Measurements from ENCODE around the gene CDK5RAP1. TPM values are rescaled to one million over a fixed set of nuclear protein-coding genes. Genes with fewer than 3 reads are reported as not detected.
A peak's percentile ranks its signal among the peaks of the same experiment; 100 is the strongest.

The CDK5RAP1 gene
- total and polyA plus RNA-seq, 3 experiments from 2014 or later = 33.5 to 46.4 (median 41.6) TPM

DNA sequence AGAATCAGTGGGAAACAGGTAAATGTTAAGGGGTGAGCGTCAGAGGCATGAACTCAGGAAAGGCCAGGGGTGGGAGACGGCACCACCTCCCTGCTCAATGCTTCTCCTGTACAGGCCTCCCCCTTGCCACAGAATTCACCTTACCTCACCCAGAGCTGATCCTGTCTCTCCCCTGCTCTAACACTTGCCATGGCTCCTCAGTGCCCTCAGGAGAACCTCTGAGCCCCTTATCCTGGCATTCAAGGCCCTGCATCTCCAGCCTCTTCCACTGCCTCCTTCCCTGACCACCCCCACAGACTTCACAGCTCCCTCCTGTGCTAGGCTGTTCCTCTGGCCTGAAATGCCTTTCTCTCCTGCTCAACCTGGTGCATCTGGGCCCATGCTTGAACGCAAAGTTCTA, 84.4 kb downstream of the CDK5RAP1 start:
- Histone ChIP-seq H3K27ac (ENCODE audit: low read depth, low read length) (no peak overlapping the region), H3K4me1 (ENCODE audit: insufficient read depth, low read length) (no peaks in the 10 kb centered on the region), H3K27me3 (ENCODE audit: insufficient read depth, low read length, poor library complexity, severe bottlenecking) (peaks cover 6% of the 10 kb centered on the region), H3K9me3 (ENCODE audit: low read length) (no peaks in the 10 kb centered on the region), H3K4me3 (ENCODE audit: low read length) (no peak overlapping the region), H3K36me3 (ENCODE audit: insufficient read depth, low read length) (no peaks in the 10 kb centered on the region)
- DNase-seq = no peak
- Mint-ChIP-seq H3K36me3 (no peaks in the 10 kb centered on the region), H3K4me1 (no peaks in the 10 kb centered on the region), H3K4me3 (no peak overlapping the region), H3K27me3 (peaks cover 19 to 43% of the 10 kb centered on the region in 2 donors), H3K27ac (peak overlapping the region in 3 of 8 donors; percentile 17 to 72 (median 31)), H3K9me3 (no peaks in the 10 kb centered on the region)
- ChIA-PET CTCF (no interaction called here), POLR2A (no interaction called here)

DNA sequence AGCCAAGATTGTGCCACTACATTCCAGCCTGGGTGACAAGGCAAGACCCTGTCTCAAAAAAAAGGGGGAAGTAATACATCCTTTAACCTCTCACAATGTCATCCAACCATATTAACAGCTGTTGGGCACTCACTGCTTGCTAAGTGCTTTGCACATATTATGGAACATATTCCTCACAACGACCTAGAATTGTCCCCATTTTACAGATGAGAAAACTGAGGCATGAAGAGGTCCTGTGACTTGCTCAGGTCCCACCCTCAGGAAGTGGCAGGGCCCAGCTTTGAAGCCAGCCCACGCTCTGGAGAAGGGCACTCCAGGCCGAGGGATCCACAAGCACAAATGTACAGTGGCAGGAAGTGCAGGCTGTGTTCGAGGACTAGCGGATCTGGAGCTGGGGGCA, 85.0 kb downstream of the CDK5RAP1 start:
- POLR2A ChIA-PET = no interaction called here
- Mint-ChIP-seq H3K4me1 (no peaks in the 10 kb centered on the region), H3K9me3 (no peaks in the 10 kb centered on the region), H3K4me3 (no peak overlapping the region), H3K36me3 (no peaks in the 10 kb centered on the region), H3K27ac (peak overlapping the region in 1 of 8 donors; percentile 43), H3K27me3 (peaks cover 17 to 41% of the 10 kb centered on the region in 2 donors)
- no peak overlapping the region for H3K27ac ChIP-seq (ENCODE audit: low read depth, low read length)
- DNase-seq = no peak
- peaks cover 6% of the 10 kb centered on the region for H3K27me3 ChIP-seq (ENCODE audit: insufficient read depth, low read length, poor library complexity, severe bottlenecking)
- CTCF ChIA-PET = no interaction called here
- no peak overlapping the region for H3K4me3 ChIP-seq (ENCODE audit: low read length)
- no peaks in the 10 kb centered on the region for H3K36me3 ChIP-seq (ENCODE audit: insufficient read depth, low read length)
- no peaks in the 10 kb centered on the region for H3K9me3 ChIP-seq (ENCODE audit: low read length)
- H3K4me1 ChIP-seq (ENCODE audit: insufficient read depth, low read length) = no peaks in the 10 kb centered on the region

DNA sequence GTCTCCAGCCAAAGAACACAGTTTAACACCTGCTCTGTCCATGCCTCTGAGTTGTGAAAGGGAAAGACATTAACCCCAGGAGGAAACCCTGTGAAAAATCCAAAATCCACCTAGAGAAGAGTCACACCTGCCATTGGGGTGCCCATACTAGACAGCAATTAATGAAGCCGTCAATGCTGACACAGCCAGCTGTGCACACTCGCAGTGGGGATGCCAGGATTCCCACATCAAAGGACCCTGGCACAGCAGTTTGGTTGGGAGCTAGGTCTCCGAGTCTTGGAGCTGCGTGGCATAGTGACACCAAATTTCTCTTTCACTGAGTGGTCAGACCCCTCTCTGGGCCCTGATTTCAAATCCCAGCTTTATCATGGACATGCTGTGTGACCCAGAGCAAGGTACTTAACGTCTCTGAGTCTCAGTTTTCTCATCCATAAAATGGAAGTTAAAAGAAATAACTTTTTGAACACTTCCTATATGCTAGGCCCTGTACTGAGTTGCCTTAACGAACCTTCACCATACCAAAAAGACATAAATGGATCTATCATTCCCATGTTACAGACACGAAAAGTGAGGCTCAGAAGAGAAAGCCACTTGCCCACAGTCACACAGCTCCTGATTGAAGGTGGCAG, 87.5 kb downstream of the CDK5RAP1 start:
- H3K27me3 Mint-ChIP-seq = peaks cover 13 to 26% of the 10 kb centered on the region in 2 donors
- no peaks in the 10 kb centered on the region for H3K9me3 ChIP-seq (ENCODE audit: low read length)
- H3K4me1 ChIP-seq (ENCODE audit: insufficient read depth, low read length) = no peaks in the 10 kb centered on the region
- no peaks in the 10 kb centered on the region for H3K9me3 Mint-ChIP-seq
- H3K27me3 ChIP-seq (ENCODE audit: insufficient read depth, low read length, poor library complexity, severe bottlenecking) = peaks cover 6% of the 10 kb centered on the region
- no peaks in the 10 kb centered on the region for H3K36me3 Mint-ChIP-seq
- H3K4me3 ChIP-seq (ENCODE audit: low read length) = no peak overlapping the region
- ChIA-PET POLR2A (interaction anchor here (0.7 kb wide), 1 partner anchor 27 kb away, joined by 3 read pairs; no protein-coding TSS in a partner anchor), CTCF (interaction anchor here (1.3 kb wide), 1 partner anchor 14 kb away, joined by 5 read pairs; no protein-coding TSS in a partner anchor)
- H3K27ac ChIP-seq (ENCODE audit: low read depth, low read length) = no peak overlapping the region
- no peaks in the 10 kb centered on the region for H3K36me3 ChIP-seq (ENCODE audit: insufficient read depth, low read length)
- DNase-seq = no peak
- H3K4me1 Mint-ChIP-seq = no peaks in the 10 kb centered on the region
- no peak overlapping the region for H3K4me3 Mint-ChIP-seq
- H3K27ac Mint-ChIP-seq = peak overlapping the region in 2 of 8 donors; percentile 38 to 72

DNA sequence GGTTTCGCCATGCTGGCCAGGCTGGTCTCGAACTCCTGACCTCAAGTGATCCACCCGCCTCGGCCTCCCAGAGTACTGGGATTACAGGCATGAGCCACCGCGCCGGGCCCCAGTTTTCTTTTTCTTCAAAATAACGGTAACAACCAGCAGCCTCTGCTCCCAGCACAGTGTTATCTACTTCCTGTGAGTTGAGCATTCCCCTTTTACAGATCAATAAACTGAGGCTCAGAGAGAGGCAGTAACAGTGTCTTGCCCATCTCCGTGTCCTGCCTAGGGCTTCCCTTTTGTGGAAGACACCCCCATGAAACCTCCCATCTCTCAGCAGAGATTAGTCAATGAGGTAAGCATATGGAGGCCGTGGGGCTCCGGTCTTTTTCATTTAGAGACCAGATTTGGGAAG, 88.7 kb downstream of the CDK5RAP1 start:
- Histone ChIP-seq H3K9me3 (ENCODE audit: low read length) (no peaks in the 10 kb centered on the region), H3K27me3 (ENCODE audit: insufficient read depth, low read length, poor library complexity, severe bottlenecking) (peaks cover 2% of the 10 kb centered on the region), H3K4me1 (ENCODE audit: insufficient read depth, low read length) (no peaks in the 10 kb centered on the region), H3K27ac (ENCODE audit: low read depth, low read length) (no peak overlapping the region), H3K36me3 (ENCODE audit: insufficient read depth, low read length) (no peaks in the 10 kb centered on the region), H3K4me3 (ENCODE audit: low read length) (no peak overlapping the region)
- no peak for DNase-seq
- H3K4me1 Mint-ChIP-seq = no peaks in the 10 kb centered on the region
- no peaks in the 10 kb centered on the region for H3K9me3 Mint-ChIP-seq
- peak overlapping the region in 1 of 8 donors; percentile 38 for H3K27ac Mint-ChIP-seq
- H3K27me3 Mint-ChIP-seq = peaks cover 12 to 18% of the 10 kb centered on the region in 2 donors
- H3K4me3 Mint-ChIP-seq = no peak overlapping the region
- POLR2A ChIA-PET = no interaction called here
- no peaks in the 10 kb centered on the region for H3K36me3 Mint-ChIP-seq
- CTCF ChIA-PET = no interaction called here

DNA sequence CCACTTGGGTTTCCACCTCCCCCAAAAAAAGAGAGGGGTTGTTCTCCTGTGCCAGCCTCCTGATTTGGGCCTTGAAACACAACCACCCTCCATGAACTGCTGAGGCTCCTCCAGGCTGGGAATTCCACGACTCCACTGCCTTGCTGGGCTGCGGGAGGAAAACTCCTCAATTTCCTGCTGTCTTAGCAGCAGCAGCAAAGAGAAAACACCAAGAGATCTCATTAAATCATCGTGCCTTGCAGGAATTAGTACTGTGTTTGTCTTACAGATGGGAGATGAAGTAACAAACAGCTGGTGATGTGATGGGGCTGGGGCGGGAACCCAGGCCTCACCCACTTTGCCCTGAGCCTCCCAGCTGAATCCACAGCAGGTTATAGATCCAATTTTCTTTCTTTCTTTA, 89.3 kb downstream of the CDK5RAP1 start:
- H3K4me1 ChIP-seq (ENCODE audit: insufficient read depth, low read length) = no peaks in the 10 kb centered on the region
- H3K36me3 ChIP-seq (ENCODE audit: insufficient read depth, low read length) = no peaks in the 10 kb centered on the region
- Mint-ChIP-seq H3K4me1 (no peaks in the 10 kb centered on the region), H3K36me3 (no peaks in the 10 kb centered on the region), H3K27me3 (peaks cover 6 to 12% of the 10 kb centered on the region in 2 donors), H3K4me3 (no peak overlapping the region), H3K27ac (no peak overlapping the region), H3K9me3 (no peaks in the 10 kb centered on the region)
- CTCF ChIA-PET = no interaction called here
- no peaks in the 10 kb centered on the region for H3K27me3 ChIP-seq (ENCODE audit: insufficient read depth, low read length, poor library complexity, severe bottlenecking)
- H3K4me3 ChIP-seq (ENCODE audit: low read length) = no peak overlapping the region
- no peaks in the 10 kb centered on the region for H3K9me3 ChIP-seq (ENCODE audit: low read length)
- DNase-seq = no peak
- no peak overlapping the region for H3K27ac ChIP-seq (ENCODE audit: low read depth, low read length)
- POLR2A ChIA-PET = no interaction called here

DNA sequence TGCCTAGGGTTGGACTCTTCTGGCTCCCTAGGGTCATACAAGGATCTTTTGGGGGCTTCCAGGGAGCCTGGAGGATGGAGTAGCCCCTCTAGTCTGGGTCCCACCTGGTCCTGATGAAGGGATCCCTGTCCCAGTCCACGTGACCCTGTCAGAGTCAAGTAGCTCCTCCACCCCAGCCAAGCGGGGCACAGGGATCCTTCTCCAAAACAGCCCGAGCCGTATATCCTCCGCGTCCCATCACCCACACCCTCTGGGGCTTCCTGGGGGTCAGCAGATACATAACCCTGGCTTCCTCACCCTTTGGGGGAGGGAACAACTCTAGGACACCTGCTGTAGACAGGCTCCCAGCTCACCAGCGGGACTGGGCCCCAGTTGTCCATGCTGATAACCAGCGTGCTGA, 90.3 kb downstream of the CDK5RAP1 start:
- Mint-ChIP-seq H3K4me1 (no peaks in the 10 kb centered on the region), H3K4me3 (no peak overlapping the region), H3K9me3 (no peaks in the 10 kb centered on the region), H3K36me3 (no peaks in the 10 kb centered on the region), H3K27me3 (peaks cover 1 to 5% of the 10 kb centered on the region in 2 donors), H3K27ac (no peak overlapping the region)
- Histone ChIP-seq H3K27me3 (ENCODE audit: insufficient read depth, low read length, poor library complexity, severe bottlenecking) (no peaks in the 10 kb centered on the region), H3K27ac (ENCODE audit: low read depth, low read length) (no peak overlapping the region), H3K4me1 (ENCODE audit: insufficient read depth, low read length) (no peaks in the 10 kb centered on the region), H3K36me3 (ENCODE audit: insufficient read depth, low read length) (no peaks in the 10 kb centered on the region), H3K9me3 (ENCODE audit: low read length) (no peaks in the 10 kb centered on the region), H3K4me3 (ENCODE audit: low read length) (no peak overlapping the region)
- CTCF ChIA-PET = no interaction called here
- POLR2A ChIA-PET = no interaction called here
- DNase-seq = no peak

DNA sequence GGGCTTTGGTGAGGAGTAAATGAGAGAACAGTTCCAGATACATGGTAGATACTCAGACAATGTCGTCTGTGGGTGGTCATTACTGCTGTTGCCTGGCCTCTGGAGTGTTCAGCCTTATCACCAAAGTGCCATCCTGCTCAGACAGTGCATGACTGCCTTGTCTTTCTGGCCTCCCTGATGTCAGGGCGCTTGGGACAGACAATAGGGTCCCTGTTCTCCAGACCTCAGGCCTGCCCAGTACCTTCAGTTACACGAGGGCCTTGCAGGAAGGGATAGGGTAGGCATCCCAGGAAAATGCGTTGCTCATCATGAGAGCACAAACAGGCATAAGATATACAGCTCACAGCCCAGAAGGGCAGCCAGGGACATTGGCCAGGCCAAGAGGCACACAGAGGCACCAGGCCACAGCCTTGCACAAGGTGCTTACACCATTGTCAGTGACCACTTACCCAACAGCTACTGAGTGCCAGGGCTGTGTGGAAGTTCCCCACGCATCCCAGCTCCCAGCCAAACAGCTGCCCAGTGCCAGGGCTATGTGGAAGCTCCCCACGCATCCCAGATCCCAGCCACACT, 90.9 kb downstream of the CDK5RAP1 start:
- ChIA-PET CTCF (no interaction called here), POLR2A (no interaction called here)
- H3K4me1 Mint-ChIP-seq = no peaks in the 10 kb centered on the region

DNA sequence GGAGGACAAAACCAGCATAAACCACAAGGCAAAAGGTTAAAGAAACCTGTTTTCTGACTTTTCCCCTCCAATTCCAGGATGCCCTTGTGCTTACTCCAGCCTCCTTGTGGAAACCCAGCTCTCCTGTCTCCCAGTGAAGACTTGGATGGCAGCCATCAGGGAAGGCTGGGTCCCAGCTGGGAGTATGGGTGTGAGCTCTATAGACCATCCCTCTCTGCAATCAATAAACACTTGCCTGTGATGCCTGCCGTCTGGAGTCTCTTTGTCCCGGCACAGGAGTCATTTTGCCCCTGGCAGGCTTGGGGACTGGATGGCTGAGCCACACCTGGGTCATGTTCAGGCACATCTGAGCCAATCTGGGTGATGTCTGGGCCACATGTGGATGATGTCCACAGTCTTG, 91.7 kb downstream of the CDK5RAP1 start:
- no peak overlapping the region for H3K27ac Mint-ChIP-seq
- Histone ChIP-seq H3K4me3 (ENCODE audit: low read length) (no peak overlapping the region), H3K36me3 (ENCODE audit: insufficient read depth, low read length) (no peaks in the 10 kb centered on the region), H3K4me1 (ENCODE audit: insufficient read depth, low read length) (no peaks in the 10 kb centered on the region), H3K27me3 (ENCODE audit: insufficient read depth, low read length, poor library complexity, severe bottlenecking) (no peaks in the 10 kb centered on the region), H3K9me3 (ENCODE audit: low read length) (no peaks in the 10 kb centered on the region), H3K27ac (ENCODE audit: low read depth, low read length) (no peak overlapping the region)
- ChIA-PET POLR2A (no interaction called here), CTCF (no interaction called here)
- no peaks in the 10 kb centered on the region for H3K36me3 Mint-ChIP-seq
- peaks cover 1 to 5% of the 10 kb centered on the region in 2 donors for H3K27me3 Mint-ChIP-seq
- no peaks in the 10 kb centered on the region for H3K4me1 Mint-ChIP-seq
- no peaks in the 10 kb centered on the region for H3K9me3 Mint-ChIP-seq
- no peak for DNase-seq
- no peak overlapping the region for H3K4me3 Mint-ChIP-seq

More for the DNA sequence above, 90.9 kb downstream of the CDK5RAP1 start:
- no peaks in the 10 kb centered on the region for H3K9me3 ChIP-seq (ENCODE audit: low read length)
- H3K27ac Mint-ChIP-seq = no peak overlapping the region
- H3K4me3 Mint-ChIP-seq = no peak overlapping the region
- no peak overlapping the region for H3K27ac ChIP-seq (ENCODE audit: low read depth, low read length)
- no peaks in the 10 kb centered on the region for H3K36me3 Mint-ChIP-seq
- H3K36me3 ChIP-seq (ENCODE audit: insufficient read depth, low read length) = no peaks in the 10 kb centered on the region
- no peaks in the 10 kb centered on the region for H3K9me3 Mint-ChIP-seq
- no peaks in the 10 kb centered on the region for H3K27me3 ChIP-seq (ENCODE audit: insufficient read depth, low read length, poor library complexity, severe bottlenecking)
- no peak for DNase-seq
- H3K4me1 ChIP-seq (ENCODE audit: insufficient read depth, low read length) = no peaks in the 10 kb centered on the region
- H3K27me3 Mint-ChIP-seq = peaks cover 1 to 5% of the 10 kb centered on the region in 2 donors
- no peak overlapping the region for H3K4me3 ChIP-seq (ENCODE audit: low read length)
